ENCODE data around the gene TLR3.

DNA sequence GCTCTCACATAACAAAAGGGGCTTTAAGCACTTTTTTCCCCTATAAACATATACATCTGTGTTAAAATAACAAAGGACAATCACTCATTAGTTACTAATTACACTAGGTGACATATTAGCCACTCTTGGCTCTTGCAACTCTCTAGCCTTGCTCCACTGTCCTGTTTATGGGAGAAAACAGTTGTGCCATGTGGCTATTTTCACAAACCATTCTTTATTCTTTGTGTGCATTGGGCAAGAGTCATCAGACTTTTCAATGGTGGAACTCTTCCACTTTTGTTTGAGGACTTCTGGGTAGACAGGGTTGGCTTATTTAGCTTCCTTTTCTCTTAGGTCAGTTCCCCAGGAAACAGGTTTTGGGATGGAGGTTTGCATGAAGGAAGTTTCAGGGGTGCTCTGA, 19.6 kb downstream of the TLR3 start:
- TF ChIP-seq, protein P1, sequence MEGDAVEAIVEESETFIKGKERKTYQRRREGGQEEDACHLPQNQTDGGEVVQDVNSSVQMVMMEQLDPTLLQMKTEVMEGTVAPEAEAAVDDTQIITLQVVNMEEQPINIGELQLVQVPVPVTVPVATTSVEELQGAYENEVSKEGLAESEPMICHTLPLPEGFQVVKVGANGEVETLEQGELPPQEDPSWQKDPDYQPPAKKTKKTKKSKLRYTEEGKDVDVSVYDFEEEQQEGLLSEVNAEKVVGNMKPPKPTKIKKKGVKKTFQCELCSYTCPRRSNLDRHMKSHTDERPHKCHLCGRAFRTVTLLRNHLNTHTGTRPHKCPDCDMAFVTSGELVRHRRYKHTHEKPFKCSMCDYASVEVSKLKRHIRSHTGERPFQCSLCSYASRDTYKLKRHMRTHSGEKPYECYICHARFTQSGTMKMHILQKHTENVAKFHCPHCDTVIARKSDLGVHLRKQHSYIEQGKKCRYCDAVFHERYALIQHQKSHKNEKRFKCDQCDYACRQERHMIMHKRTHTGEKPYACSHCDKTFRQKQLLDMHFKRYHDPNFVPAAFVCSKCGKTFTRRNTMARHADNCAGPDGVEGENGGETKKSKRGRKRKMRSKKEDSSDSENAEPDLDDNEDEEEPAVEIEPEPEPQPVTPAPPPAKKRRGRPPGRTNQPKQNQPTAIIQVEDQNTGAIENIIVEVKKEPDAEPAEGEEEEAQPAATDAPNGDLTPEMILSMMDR (IDR thresholded peaks at IDR 0.05; ENCODE audit: low read depth, low read length) = no peak
- TF ChIP-seq POLR2A (IDR thresholded peaks at IDR 0.05; ENCODE audit: extremely low read depth, insufficient read length) = no peak
- TF ChIP-seq MYC (IDR thresholded peaks at IDR 0.05; ENCODE audit: low read depth, low read length) = no peak
- no peak for TF ChIP-seq MAX (IDR thresholded peaks at IDR 0.05; ENCODE audit: low read depth, low read length)

Measured in NB4 (cell line).